Measurements from ENCODE around the gene NT5C3A.
"Not testable (repeated sequence)": the region's sequence is repeated elsewhere in the genome, so short reads cannot be mapped to it uniquely, and the experiment has no call there.

The NT5C3A gene

GRCh38 chr7:33041631-33042428, 20.7 kb downstream of the NT5C3A start:
- no peak for DNase-seq (ENCODE audit: low read depth in 2 of 2)

- no peak for DNase-seq (ENCODE audit: low read depth in 2 of 2)
Measured at GRCh38 chr7:33040803-33041516, 21.6 kb downstream of the NT5C3A start.

GRCh38 chr7:33039903-33040292, 22.7 kb downstream of the NT5C3A start:
- no peak for DNase-seq (ENCODE audit: low read depth in 2 of 2)

- DNase-seq (ENCODE audit: low read depth in 2 of 2), result no peak
Measured at GRCh38 chr7:33039257-33039902, 23.2 kb downstream of the NT5C3A start.

GRCh38 chr7:33038639-33039038, 23.9 kb downstream of the NT5C3A start:
- DNase-seq (ENCODE audit: low read depth in 2 of 2), result no peak

GRCh38 chr7:33035776-33036175, 26.8 kb downstream of the NT5C3A start:
- DNase-seq (ENCODE audit: low read depth in 2 of 2), result no peak

- no peak for DNase-seq (ENCODE audit: low read depth in 2 of 2)
Measured at GRCh38 chr7:33024189-33024757, 38.3 kb downstream of the NT5C3A start.

GRCh38 chr7:33012364-33012763, 50.2 kb downstream of the NT5C3A start:
- DNase-seq (ENCODE audit: low read depth in 2 of 2), result no peak

- no peak for DNase-seq (ENCODE audit: low read depth in 2 of 2)
Measured at GRCh38 chr7:33009734-33010133, 52.8 kb downstream of the NT5C3A start.

- DNase-seq (ENCODE audit: low read depth in 2 of 2), result not testable (repeated sequence)
Measured at GRCh38 chr7:33005690-33006089, 56.9 kb downstream of the NT5C3A start.

- DNase-seq (ENCODE audit: low read depth in 2 of 2), result not testable (repeated sequence)
Measured at GRCh38 chr7:33005193-33005592, 57.4 kb downstream of the NT5C3A start.

- not testable (repeated sequence) for DNase-seq (ENCODE audit: low read depth in 2 of 2)
Measured at GRCh38 chr7:33004104-33004616, 58.4 kb downstream of the NT5C3A start.

- not testable (repeated sequence) for DNase-seq (ENCODE audit: low read depth in 2 of 2)
Measured at GRCh38 chr7:33003111-33003510, 59.5 kb downstream of the NT5C3A start.

- DNase-seq (ENCODE audit: low read depth in 2 of 2), result not testable (repeated sequence)
Measured at GRCh38 chr7:32999380-32999779, 63.2 kb downstream of the NT5C3A start.

- DNase-seq (ENCODE audit: low read depth in 2 of 2), result not testable (repeated sequence)
Measured at GRCh38 chr7:32998361-32999171, 64.0 kb downstream of the NT5C3A start.

GRCh38 chr7:32997956-32998355, 64.6 kb downstream of the NT5C3A start:
- DNase-seq (ENCODE audit: low read depth in 2 of 2), result not testable (repeated sequence)

- DNase-seq (ENCODE audit: low read depth in 2 of 2), result not testable (repeated sequence)
Measured at GRCh38 chr7:32992750-32993149, 69.8 kb downstream of the NT5C3A start.

GRCh38 chr7:32991975-32992700, 70.4 kb downstream of the NT5C3A start:
- DNase-seq (ENCODE audit: low read depth in 2 of 2), result not testable (repeated sequence)

GRCh38 chr7:32991068-32991585, 71.4 kb downstream of the NT5C3A start:
- not testable (repeated sequence) for DNase-seq (ENCODE audit: low read depth in 2 of 2)

- DNase-seq (ENCODE audit: low read depth in 2 of 2), result not testable (repeated sequence)
Measured at GRCh38 chr7:32988148-32988547, 74.4 kb downstream of the NT5C3A start.

All from stimulated activated CD8-positive, alpha-beta memory T cell treated with anti-CD3 and anti-CD28 coated beads, Interleukin-2, amount 100 ng/mL, for 48 hours (primary cell).